GM18868 (cell line): Measurements from ENCODE around the gene GPC1.
"Not testable (repeated sequence)": the region's sequence is repeated elsewhere in the genome, so short reads cannot be mapped to it uniquely, and the experiment has no call there.

Experiments
- ATAC-seq: cut with Tn5 transposase; IDR thresholded peaks from one replicate; pipeline ENCODE4 v1.9.1; 2021; ENCODE audit warnings: mild to moderate bottlenecking, moderate library complexity; ENCODE audit not compliant: unreplicated experiment

Gene GPC1, protein sequence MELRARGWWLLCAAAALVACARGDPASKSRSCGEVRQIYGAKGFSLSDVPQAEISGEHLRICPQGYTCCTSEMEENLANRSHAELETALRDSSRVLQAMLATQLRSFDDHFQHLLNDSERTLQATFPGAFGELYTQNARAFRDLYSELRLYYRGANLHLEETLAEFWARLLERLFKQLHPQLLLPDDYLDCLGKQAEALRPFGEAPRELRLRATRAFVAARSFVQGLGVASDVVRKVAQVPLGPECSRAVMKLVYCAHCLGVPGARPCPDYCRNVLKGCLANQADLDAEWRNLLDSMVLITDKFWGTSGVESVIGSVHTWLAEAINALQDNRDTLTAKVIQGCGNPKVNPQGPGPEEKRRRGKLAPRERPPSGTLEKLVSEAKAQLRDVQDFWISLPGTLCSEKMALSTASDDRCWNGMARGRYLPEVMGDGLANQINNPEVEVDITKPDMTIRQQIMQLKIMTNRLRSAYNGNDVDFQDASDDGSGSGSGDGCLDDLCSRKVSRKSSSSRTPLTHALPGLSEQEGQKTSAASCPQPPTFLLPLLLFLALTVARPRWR

DNA sequence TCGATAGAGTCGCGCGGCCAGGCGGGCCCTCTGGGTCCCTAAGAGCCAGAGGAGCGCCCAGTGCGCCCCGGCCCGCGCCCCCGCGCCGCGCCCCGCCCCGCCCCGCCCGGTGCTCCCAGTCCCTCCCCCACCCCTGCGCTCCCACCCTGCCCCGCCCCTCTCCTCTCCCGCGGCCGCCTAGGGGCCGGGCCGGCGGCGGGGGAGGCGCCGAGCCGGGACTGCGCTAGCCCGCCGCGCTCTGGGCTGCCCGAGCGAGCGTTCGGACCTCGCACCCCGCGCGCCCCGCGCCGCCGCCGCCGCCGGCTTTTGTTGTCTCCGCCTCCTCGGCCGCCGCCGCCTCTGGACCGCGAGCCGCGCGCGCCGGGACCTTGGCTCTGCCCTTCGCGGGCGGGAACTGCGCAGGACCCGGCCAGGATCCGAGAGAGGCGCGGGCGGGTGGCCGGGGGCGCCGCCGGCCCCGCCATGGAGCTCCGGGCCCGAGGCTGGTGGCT is at the start of gene GPC1:
Gene GPC1, plus strand, starts transcription at position 207 of the 491 bp plus-strand sequence. Its CDS starts 256 bp downstream, at position 463.
- ATAC-seq: peak; percentile 51

DNA sequence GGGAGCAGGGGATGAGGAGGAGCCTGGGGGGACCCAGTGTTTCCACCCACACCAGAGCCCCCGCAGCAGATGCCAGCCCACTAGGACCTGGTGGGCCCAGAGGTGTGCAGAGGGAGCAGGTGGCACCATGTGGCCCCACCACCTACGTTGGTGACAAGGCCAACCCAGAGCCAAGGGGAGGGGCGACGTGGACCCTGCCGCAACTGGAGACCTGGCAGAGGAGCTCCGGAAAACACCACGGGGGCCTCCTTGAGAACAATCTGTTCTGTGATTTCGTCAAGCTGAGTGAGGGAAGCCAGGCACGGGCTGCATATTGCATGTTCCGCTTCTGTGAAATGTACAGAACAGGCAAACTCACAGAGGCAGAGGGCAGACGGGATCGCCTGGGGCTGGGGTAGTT is 49.1 kb upstream of the GPC1 start:
- ATAC-seq: no peak

DNA sequence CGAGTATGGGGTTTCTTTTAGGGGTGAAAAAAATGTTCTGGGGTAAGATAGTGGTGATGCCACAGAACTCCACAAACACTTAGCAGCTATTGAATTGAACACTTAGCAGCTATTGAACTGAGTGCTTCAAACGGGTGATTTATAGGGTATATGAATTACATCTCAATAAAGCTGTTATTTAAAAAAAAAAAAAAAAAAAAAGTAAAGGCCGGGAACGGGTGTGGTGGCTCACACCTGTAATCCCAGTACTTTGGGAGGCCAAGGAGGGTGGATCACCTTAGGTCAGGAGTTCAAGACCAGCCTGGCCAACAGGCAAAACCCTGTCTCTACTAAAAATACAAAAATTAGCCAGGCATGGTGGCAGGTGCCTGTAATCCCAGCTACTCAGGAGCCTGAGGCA is 48.7 kb upstream of the GPC1 start:
- ATAC-seq: not testable (repeated sequence)

DNA sequence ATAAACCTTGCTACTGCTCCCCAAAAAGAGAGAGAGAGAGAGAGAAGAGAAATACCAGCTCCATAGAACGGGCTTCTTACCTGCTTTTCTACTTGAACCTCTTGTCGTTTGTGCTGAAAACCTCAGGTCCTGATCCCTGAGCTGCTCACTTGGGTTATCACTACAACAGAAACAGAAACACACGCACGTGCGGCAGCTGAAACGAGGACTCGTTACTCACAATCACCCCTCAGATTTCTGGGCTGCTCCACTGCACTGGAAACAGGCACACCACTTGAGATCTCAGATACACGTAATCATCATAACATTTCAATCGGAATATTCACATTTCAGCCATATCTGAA is 48.2 kb upstream of the GPC1 start:
- no peak for ATAC-seq

GRCh38 chr2:240387669-240388358 is 47.6 kb upstream of the GPC1 start:
- ATAC-seq: no peak

- no peak for ATAC-seq
These were observed 46.8 kb upstream of the GPC1 start for GRCh38 chr2:240388471-240389301.

- no peak for ATAC-seq
These were observed 46.1 kb upstream of the GPC1 start for GRCh38 chr2:240389302-240389805.

DNA sequence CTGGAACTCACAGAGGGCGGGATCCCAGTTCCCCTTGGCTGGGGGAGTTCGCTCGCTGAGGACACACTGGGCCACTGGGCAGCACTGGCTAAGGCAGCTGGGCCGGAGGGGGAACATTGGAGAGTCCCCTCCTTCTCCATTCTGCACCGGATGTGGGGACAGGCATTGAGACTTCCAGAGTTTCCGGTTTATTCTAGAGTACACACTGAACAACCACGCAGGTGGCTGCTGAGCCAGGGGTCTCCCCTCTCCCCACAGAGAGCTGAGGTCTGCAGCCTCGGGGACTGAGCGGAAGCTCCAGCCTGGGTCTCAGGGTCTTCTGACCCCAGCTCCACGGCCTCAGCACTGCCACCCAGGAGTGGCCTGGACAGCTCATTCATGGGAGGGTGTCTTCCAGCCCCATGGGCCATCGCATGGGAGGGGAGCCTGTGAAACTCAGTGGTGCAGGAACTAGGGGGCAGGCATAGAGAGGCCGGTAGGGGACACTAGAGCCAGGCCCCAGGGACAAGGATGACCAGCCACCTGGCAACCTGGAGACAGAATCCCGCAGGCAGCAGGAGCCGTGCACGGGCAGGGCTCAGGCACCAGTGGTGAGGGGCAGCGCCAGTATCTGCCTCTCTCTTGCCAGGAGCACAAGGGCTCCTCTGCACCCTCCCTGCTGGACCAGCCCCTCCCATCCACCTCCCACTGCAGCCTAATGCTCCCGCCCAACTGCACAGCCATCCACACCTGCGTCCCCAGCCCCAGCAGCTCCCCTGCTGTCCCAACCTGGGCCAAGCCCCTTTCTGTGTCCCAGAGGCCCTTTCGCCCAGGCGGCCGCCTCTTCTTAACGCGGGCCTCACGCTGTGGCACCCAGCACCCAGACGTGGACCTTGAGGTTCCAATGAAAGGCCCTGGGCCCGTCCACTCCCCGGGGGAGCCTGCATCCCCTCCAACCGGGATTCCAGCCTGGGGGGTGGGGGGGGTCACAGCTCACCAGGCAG is 45.1 kb upstream of the GPC1 start:
- ATAC-seq: no peak

DNA sequence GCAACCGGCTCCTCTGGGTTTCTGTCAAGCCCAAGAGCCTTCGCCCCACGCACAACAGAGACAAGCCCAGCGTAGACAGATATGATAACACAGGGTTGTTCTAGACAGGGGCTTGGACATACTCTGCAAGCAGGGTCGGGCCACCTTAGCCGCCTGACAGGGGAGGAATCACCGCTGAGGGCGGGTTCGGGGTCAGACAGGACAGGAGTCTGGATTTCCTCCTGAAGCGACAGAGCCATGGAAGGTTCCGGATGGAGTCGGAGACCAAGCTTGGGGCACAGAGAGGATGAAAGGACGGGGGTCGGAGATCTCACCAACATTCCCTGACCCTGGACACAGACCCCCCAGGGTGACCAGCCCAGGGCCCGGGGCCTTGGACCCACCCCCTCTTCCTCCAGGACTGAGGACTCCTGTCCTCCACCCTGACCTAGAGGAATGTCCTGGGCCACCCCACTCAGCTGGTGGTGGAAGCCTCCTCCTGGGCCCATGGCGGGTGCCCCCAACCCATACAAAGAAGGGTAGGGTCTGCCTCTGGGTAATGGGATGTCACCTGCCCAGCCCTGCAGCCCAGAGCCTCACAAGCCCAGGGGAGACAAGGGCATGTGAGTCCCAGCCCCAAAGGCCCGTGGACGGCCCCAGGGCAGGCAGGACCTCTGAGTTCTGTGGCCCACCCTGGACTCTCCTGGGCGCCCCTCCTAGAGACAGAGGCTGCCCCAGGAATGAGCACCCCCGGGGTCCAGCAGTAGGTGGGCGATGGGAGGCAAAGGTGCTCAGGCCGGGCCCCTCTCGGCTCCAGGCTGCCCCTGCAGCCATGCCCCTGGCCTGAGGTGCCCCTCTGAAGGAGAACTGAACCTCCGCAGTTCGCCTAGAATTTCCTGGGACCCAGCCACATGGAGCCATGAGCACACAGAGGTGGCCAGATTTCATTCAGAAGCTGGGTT is 44.1 kb upstream of the GPC1 start:
- no peak for ATAC-seq

GRCh38 chr2:240392084-240392947 is 43.1 kb upstream of the GPC1 start:
- no peak for ATAC-seq

DNA sequence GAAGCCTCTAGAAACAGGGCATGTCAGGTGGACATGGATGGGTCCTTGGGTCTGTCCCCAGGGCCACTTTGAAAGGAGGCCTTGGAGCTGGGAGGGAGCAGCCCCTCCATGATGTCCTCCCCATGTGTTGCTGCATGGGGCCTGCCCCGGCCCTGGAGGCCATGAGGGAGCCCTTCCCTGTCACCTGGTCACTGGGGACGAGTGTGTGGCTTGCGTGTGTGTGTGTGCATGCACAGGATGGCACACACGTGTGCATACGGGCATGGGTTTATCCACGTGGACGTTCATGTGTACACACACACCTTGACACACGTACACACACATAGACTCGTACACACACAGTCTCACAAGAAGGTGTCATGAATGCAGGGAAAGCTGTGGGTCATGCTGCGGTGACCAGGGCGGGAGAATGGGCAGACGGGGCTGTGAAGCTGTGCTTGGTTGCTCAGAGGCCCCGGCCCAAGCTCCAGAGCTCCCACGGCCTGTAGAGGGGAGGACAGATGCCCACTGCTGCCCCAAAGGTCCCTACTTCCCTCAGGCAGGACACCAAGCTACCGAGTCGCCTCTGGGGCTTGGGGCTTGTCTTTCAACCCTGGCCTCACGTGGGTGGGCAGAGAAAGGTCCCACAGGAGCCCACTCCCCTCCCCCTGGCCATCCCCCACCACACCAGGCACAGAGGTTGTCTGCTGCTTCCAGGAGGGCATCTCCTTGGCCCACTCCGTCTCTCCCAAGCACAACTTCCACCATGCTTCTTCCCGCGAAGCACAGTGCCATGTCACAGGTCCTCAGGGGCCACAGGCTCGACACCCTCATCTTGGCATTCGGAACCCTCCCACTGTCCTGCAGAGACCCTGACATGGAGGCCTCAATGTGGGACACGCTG is 42.3 kb upstream of the GPC1 start:
- ATAC-seq: no peak

- no peak for ATAC-seq
These were observed 41.5 kb upstream of the GPC1 start for GRCh38 chr2:240393831-240394410.

DNA sequence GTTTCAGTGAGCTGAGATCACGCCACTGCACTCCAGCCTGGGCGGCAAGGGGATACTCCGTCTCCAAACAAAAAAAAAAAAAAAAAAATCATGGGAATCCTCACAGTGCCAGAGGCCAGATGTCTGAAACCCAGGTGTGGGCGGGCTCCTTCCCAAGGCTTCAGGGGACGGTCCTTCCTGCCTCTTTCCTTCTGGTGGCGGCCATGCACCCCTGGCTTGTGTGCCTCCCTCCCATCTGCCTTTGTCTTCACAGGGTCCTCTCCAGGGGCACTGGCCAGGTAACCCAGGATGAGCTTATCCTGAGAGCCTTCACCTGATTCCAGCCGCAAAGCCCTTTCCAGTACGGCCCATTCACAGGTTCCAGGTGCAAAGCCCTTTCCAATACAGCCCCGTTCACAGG is 40.9 kb upstream of the GPC1 start:
- ATAC-seq: no peak

DNA sequence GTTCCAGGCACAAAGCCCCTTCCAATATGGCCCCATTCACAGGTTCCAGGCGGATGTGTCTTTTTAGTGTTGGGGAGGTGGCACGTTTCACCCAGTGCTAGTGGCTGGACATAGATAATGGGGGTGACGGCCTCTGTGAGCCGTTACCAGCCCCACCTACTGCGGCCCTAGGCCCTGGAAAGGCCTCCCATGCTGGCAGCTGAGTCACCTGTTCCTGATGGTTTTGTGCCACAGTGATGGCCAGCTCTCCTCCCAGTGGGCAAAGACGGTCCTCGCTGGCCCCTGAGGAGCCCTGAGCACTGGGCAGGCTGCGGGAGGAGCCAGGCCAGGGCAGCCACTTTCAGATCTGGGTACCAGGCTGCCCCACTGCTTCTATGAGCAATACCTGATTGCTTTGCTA is 40.0 kb upstream of the GPC1 start:
- no peak for ATAC-seq

DNA sequence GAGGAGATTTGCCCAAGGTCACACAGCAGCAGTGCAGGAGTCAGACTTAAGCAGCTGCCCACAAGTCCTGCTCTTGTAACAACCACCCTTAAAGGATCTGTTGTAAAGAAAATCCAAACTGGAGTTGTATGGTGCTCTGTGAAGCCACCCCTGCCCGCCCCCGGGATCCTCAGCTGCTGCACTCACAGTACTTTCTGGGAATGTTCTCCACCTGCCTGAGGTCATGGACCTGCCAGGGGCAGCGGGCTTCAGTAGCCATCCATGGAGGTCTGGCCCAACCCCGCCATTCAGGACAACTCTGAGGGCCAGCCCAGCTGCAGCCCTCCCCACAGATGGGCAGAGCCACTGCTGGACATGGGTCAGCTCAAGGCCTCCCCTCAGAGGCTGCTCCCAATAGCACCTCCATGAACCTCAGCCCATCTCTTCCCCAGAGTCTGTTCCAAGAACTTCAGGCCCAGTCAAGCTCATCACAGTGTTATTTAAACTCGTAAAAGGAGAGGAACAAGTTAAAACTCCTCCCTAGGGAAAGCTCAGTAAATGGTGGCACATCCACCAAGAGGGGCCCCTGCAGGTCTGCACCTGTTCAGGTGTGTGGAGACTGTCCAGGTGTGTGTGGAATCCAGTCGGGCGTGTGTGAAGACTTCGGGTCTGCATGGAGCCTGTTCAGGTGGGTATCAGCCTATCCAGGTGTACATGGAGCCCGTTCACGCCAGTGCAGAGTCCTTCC is 39.4 kb upstream of the GPC1 start:
- no peak for ATAC-seq
